Stimulated activated effector memory CD8-positive, alpha-beta T cell treated with anti-CD3 and anti-CD28 coated beads, Interleukin-12 subunit alpha, Interleukin-12 subunit beta, amount 100 ng/mL, for 72 hours (primary cell): ENCODE results near the gene DGKQ.

Experiments used
- ATAC-seq: fragments of 150-1000 bp; cut with Tn5 transposase; 2 replicates; pipeline ENCODE4 v1.10.0; 2021
- DNase-seq, 2 donors: peaks; one replicate each; pipeline ENCODE4 v3.0.0; 2021 to 2022; ENCODE audit warnings: low spot score in 2 of 2
- H3K27ac Mint-ChIP-seq: one replicate; pipeline ENCODE4 v1.8.0; 2022; ENCODE audit warnings: mild to moderate bottlenecking, mixed read lengths
- H3K36me3 Mint-ChIP-seq: one replicate; pipeline ENCODE4 v1.8.0; 2022; ENCODE audit warnings: mild to moderate bottlenecking, mixed read lengths
- H3K4me1 Mint-ChIP-seq: one replicate; pipeline ENCODE4 v1.8.0; 2022; ENCODE audit warnings: mixed read lengths
- H3K4me3 Mint-ChIP-seq: one replicate; pipeline ENCODE4 v1.8.0; 2022; ENCODE audit warnings: mild to moderate bottlenecking, mixed read lengths
- H3K9me3 Mint-ChIP-seq: one replicate; pipeline ENCODE4 v1.8.0; 2022; ENCODE audit warnings: mixed read lengths

Gene DGKQ

DNA sequence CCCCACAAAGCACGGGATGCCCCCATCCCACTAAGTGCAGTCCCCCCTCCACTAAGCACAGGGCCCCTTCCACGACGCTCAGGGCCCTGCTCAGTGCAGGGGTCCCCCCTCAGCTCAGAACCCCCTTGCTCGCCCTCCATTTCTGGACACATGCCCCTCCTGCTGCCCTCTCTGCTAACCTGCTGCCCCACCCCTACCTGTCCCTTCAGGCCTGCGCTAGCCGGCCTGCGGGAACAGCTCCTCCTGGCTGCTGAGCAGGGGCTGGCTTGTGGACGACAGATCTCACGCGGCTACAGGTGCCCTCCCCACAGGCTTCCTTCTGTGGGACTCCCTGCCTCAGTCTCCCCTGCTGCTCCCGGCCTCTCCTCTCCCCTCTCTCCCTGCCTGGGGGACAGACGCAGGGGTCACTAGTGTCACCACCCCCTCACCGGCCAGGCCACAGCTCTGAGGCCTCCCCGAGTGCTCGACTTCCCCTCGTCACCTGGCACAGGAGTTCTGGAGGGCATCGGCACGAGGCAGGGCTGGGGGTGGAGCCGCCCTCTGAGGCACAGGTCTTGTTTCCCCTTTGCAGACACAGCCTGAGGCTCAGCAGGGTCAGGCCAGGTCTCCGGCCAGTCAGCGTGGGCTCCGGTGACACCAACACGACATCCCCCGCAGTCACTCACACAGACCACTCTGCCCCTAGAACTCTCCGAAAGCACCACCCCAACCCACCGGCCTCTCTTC lies 62.8 kb downstream of the DGKQ start:
- ATAC-seq (no peak), DNase-seq (no peak)
- no peaks in the 10 kb centered on the region for H3K9me3 Mint-ChIP-seq
- peaks cover 50% of the 10 kb centered on the region for H3K36me3 Mint-ChIP-seq
- no peak overlapping the region for H3K4me3 Mint-ChIP-seq
- peaks cover 29% of the 10 kb centered on the region for H3K4me1 Mint-ChIP-seq
- peak overlapping the region; percentile 57 for H3K27ac Mint-ChIP-seq

DNA sequence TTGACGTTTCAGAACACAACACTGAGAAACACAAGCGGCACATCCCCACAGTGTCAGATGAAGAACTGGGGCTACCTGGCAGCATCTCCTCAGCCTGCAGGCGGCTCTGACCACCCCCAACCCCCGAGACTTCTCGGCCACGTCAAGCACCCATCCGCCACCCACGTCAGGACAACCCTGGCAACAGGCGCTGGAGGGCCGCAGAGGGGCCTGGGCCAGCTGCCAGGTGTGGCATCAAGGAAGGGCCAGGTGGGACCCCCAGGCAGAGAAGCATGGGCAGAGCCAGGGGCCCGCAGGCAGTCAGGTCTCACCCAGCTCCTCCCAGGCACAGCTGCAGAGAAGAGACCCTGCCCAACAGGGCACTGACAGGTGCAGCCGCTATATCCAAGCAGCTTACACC lies 63.5 kb downstream of the DGKQ start:
- no peak overlapping the region for H3K27ac Mint-ChIP-seq
- H3K36me3 Mint-ChIP-seq = peaks cover 57% of the 10 kb centered on the region
- no peaks in the 10 kb centered on the region for H3K9me3 Mint-ChIP-seq
- no peak for DNase-seq
- peaks cover 22% of the 10 kb centered on the region for H3K4me1 Mint-ChIP-seq
- no peak for ATAC-seq
- H3K4me3 Mint-ChIP-seq = no peak overlapping the region

DNA sequence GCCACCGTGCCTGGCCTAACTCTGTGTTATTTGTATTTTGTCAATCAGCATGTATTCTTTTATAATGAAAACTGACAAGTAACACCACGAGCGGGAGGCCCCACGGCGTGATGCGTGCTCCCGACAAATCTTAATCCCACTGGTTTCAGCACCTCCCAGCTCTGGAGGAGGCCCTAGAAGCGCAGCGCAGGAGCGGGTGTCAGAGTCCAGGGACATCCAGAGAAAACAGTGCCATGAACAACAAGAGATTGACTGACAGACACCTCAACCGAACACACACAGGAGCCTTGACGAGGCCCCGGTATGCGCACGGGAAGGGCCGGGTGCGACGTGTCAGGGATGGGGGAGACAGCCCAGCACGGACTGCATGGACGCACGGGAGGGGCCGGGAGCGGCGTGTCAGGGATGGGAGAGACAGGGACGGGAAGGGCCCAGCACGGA lies 64.2 kb downstream of the DGKQ start:
- ATAC-seq (no peak), DNase-seq (no peak)
- peaks cover 60% of the 10 kb centered on the region for H3K36me3 Mint-ChIP-seq
- H3K4me3 Mint-ChIP-seq = no peak overlapping the region
- no peaks in the 10 kb centered on the region for H3K9me3 Mint-ChIP-seq
- H3K27ac Mint-ChIP-seq = no peak overlapping the region
- peaks cover 18% of the 10 kb centered on the region for H3K4me1 Mint-ChIP-seq
